ENCODE data around the gene KIF26B. TPM values are rescaled to one million over a fixed set of nuclear protein-coding genes. Genes with fewer than 3 reads are reported as not detected.

Gene KIF26B
- total and polyA plus RNA-seq, 8 donors: 0.15 to 3.2 (median 0.89) TPM; not detected in 1

GRCh38 chr1:245566952-245567351 is 412.2 kb downstream of the KIF26B start:
- TF ChIP-seq CTCF (IDR thresholded peaks at IDR 0.05): no peak
- TF ChIP-seq POLR2AphosphoS5 (IDR thresholded peaks at IDR 0.05): no peak
- TF ChIP-seq EP300 (IDR thresholded peaks at IDR 0.05): no peak
- TF ChIP-seq POLR2A (IDR thresholded peaks at IDR 0.05): no peak
- Histone ChIP-seq H3K9me3 (no peaks in the 10 kb centered on the region), H3K27me3 (no peaks in the 10 kb centered on the region), H3K36me3 (no peaks in the 10 kb centered on the region), H3K27ac (no peak overlapping the region), H3K4me3 (no peak overlapping the region), H3K4me1 (peaks cover 0 to 7% (median 0%) of the 10 kb centered on the region in 4 donors)
- peak in 1 of 2 donors; percentile 69 for DNase-seq
- WGBS, 5 donors: 49 to 60% (median 52%) methylated on average over 6 of the region's 6 CpGs
- intact Hi-C loops (cut with DNase I; ENCODE audit: low total_unique reads): no loop called here

DNA sequence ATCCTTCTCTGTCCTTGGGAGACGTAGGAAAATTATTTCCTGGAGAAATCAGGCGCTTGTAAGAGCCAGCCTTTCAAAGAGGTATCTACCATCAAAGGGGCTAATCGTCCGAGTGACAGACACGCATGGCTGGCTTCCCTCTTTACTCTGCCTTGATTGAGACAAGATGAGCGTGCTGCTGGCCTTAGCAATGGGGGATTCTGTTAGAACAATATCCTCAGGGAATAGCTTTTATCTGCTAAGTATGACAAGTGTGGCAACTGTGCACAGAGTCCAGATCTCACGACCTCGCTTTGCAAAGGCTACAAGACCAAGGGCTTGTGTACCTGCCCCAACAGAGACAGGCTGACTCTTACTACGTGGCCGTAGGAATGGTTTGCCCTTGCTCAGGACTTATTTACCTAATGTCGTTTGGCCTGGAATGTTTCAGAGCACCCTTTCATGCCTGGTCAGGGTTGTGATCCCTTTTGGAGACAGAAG is 417.1 kb downstream of the KIF26B start:
- intact Hi-C loops (cut with DNase I; ENCODE audit: low total_unique reads): no loop called here
- no peak for TF ChIP-seq EP300 (IDR thresholded peaks at IDR 0.05)
- TF ChIP-seq POLR2A (IDR thresholded peaks at IDR 0.05): no peak
- no peak for TF ChIP-seq CTCF (IDR thresholded peaks at IDR 0.05)
- no peak for TF ChIP-seq POLR2AphosphoS5 (IDR thresholded peaks at IDR 0.05)
- no peak for DNase-seq
- Histone ChIP-seq H3K4me3 (no peak overlapping the region), H3K27me3 (no peaks in the 10 kb centered on the region), H3K4me1 (peaks cover 0 to 5% (median 2%) of the 10 kb centered on the region in 4 donors), H3K9me3 (no peaks in the 10 kb centered on the region), H3K36me3 (no peaks in the 10 kb centered on the region), H3K27ac (no peak overlapping the region)
- 53 to 69% (median 57%) methylated on average over 11 of the region's 11 CpGs for WGBS, 5 donors

- H3K36me3 ChIP-seq: no peaks in the 10 kb centered on the region
- no peak overlapping the region for H3K4me3 ChIP-seq
- 30 to 61% (median 36%) methylated on average over 7 of the region's 7 CpGs for WGBS, 5 donors
- no peak for DNase-seq
- no peaks in the 10 kb centered on the region for H3K27me3 ChIP-seq
- H3K27ac ChIP-seq: no peak overlapping the region
- no peaks in the 10 kb centered on the region for H3K9me3 ChIP-seq
- TF ChIP-seq CTCF (IDR thresholded peaks at IDR 0.05) (no peak), POLR2AphosphoS5 (IDR thresholded peaks at IDR 0.05) (no peak)
- H3K4me1 ChIP-seq: peaks cover 0 to 4% (median 0%) of the 10 kb centered on the region in 4 donors
- intact Hi-C loops (cut with DNase I; ENCODE audit: low total_unique reads): no loop called here
Observed at GRCh38 chr1:245572709-245573108, 417.9 kb downstream of the KIF26B start.

- H3K27me3 ChIP-seq: no peaks in the 10 kb centered on the region
- no peak overlapping the region for H3K4me3 ChIP-seq
- no peak for TF ChIP-seq EP300 (IDR thresholded peaks at IDR 0.05)
- no peak for TF ChIP-seq POLR2AphosphoS5 (IDR thresholded peaks at IDR 0.05)
- TF ChIP-seq CTCF (IDR thresholded peaks at IDR 0.05): no peak
- no peak for TF ChIP-seq POLR2A (IDR thresholded peaks at IDR 0.05)
- no peak overlapping the region for H3K27ac ChIP-seq
- no peak for DNase-seq
- peaks cover 0 to 4% (median 0%) of the 10 kb centered on the region in 4 donors for H3K4me1 ChIP-seq
- H3K36me3 ChIP-seq: no peaks in the 10 kb centered on the region
- intact Hi-C loops (cut with DNase I; ENCODE audit: low total_unique reads): no loop called here
- 66 to 78% (median 70%) methylated on average over 2 of the region's 2 CpGs for WGBS, 5 donors
- H3K9me3 ChIP-seq: no peaks in the 10 kb centered on the region
Observed at GRCh38 chr1:245575710-245576109, 420.9 kb downstream of the KIF26B start.

Data from stomach (tissue), 9 donors.